Fibroblast of lung (primary cell): Measurements from ENCODE around the gene SOX13. TPM values are rescaled to one million over a fixed set of nuclear protein-coding genes. Genes with fewer than 3 reads are reported as not detected.

Experiments
- DNase-seq, 2 donors: peaks; one replicate each; pipeline versions ENCODE4 v3.0.0 to v3.0.0-alpha.2; 2010; ENCODE audit warnings: low read depth in 2 of 2
- H2AFZ ChIP-seq: 2 replicates; pipeline ENCODE4 v1.5.1; 2012; ENCODE audit warnings: low read length, control low read depth, inconsistent platforms
- H3K27ac ChIP-seq: 2 replicates; pipeline ENCODE4 v1.5.1; 2011; ENCODE audit warnings: low read length, control low read depth; ENCODE audit not compliant: insufficient read depth
- H3K27me3 ChIP-seq: 2 replicates; pipeline ENCODE4 v1.5.1; 2011; ENCODE audit warnings: mild to moderate bottlenecking, low read length; ENCODE audit not compliant: control insufficient read depth, insufficient read depth
- H3K36me3 ChIP-seq: 2 replicates; pipeline ENCODE4 v1.5.1; 2011; ENCODE audit warnings: low read length; ENCODE audit not compliant: control insufficient read depth, insufficient read depth
- H3K4me1 ChIP-seq: 2 replicates; pipeline ENCODE4 v1.5.1; 2011; ENCODE audit warnings: low read length; ENCODE audit not compliant: control insufficient read depth, insufficient read depth; ENCODE audit errors: extremely low read depth
- H3K4me2 ChIP-seq: 2 replicates; pipeline ENCODE4 v1.5.1; 2011; ENCODE audit warnings: low read length, control low read depth; ENCODE audit not compliant: insufficient read depth; ENCODE audit errors: extremely low read depth
- H3K4me3 ChIP-seq, 4 experiments: fragments of 200-600 bp in 1 of 4; sonication (generic) in 1 of 4; replicated peaks in 1 of 4; 2 replicates each; pipeline ENCODE4 v1.5.1; 2011 to 2016; ENCODE audit warnings: low read length in 4 of 4, low read depth in 3 of 4, mild to moderate bottlenecking in 3 of 4, control low read depth in 2 of 4, inconsistent platforms in 1 of 4, mixed read lengths in 1 of 4; ENCODE audit not compliant: insufficient read depth in 1 of 4; ENCODE audit errors: control extremely low read depth in 1 of 4
- H3K79me2 ChIP-seq: 2 replicates; pipeline ENCODE4 v1.5.1; 2012; ENCODE audit warnings: mild to moderate bottlenecking, low read length, inconsistent platforms; ENCODE audit not compliant: control insufficient read depth, insufficient read depth
- H3K9ac ChIP-seq: 2 replicates; pipeline ENCODE4 v1.5.1; 2011; ENCODE audit warnings: mild to moderate bottlenecking, low read length, control low read depth; ENCODE audit not compliant: insufficient read depth
- H3K9me3 ChIP-seq: 2 replicates; pipeline ENCODE4 v1.5.1; 2012; ENCODE audit warnings: low read depth, low read length; ENCODE audit not compliant: control insufficient read depth, insufficient read depth
- H4K20me1 ChIP-seq: 2 replicates; pipeline ENCODE4 v1.5.1; 2011; ENCODE audit warnings: low read length; ENCODE audit not compliant: control insufficient read depth, insufficient read depth; ENCODE audit errors: extremely low read depth
- EZH2 ChIP-seq: IDR thresholded peaks from 2 replicates; pipeline ENCODE4 v1.5.1; 2012; ENCODE audit warnings: low read length, control low read depth, mild to moderate bottlenecking; ENCODE audit errors: missing control alignments
- polyA plus RNA-seq, 2 donors: library from polyadenylated mRNA; depleted of rRNA in 1 of 2; stranded (reverse) in 1 of 2; unstranded in 1 of 2; fragments of >200 nt; gene quantifications; 2 replicates each; pipeline ENCODE4 v1.2.1, GENCODE V29; 2011 to 2012; ENCODE audit warnings: missing spikeins in 1 of 2
- total RNA-seq: library from RNA; depleted of rRNA; stranded (reverse); fragments of >200 nt; gene quantifications from 2 replicates; pipeline ENCODE4 v1.2.1, GENCODE V29; 2014
- TF ChIP-seq, protein P1 (sequence below), 2 donors: IDR thresholded peaks in 1 of 2; conservative IDR thresholded peaks in 1 of 2; 1 replicate in 1 of 2; 2 replicates in 1 of 2; pipeline ENCODE4 v1.5.1; 2011 to 2012; ENCODE audit warnings: low read length in 2 of 2, control low read depth in 1 of 2, inconsistent platforms in 1 of 2, low read depth in 1 of 2, mild to moderate bottlenecking in 1 of 2

Gene SOX13
- total and polyA plus RNA-seq, 2 donors (not counting 1 experiment from before 2014, with no cell fraction given): 2.0 to 5.5 TPM

- no peaks in the 10 kb centered on the region for H3K79me2 ChIP-seq
- H3K27ac ChIP-seq: peak overlapping the region; percentile 49
- H3K4me2 ChIP-seq: peak overlapping the region; percentile 94
- TF ChIP-seq EZH2: no peak
- TF ChIP-seq, protein P1, sequence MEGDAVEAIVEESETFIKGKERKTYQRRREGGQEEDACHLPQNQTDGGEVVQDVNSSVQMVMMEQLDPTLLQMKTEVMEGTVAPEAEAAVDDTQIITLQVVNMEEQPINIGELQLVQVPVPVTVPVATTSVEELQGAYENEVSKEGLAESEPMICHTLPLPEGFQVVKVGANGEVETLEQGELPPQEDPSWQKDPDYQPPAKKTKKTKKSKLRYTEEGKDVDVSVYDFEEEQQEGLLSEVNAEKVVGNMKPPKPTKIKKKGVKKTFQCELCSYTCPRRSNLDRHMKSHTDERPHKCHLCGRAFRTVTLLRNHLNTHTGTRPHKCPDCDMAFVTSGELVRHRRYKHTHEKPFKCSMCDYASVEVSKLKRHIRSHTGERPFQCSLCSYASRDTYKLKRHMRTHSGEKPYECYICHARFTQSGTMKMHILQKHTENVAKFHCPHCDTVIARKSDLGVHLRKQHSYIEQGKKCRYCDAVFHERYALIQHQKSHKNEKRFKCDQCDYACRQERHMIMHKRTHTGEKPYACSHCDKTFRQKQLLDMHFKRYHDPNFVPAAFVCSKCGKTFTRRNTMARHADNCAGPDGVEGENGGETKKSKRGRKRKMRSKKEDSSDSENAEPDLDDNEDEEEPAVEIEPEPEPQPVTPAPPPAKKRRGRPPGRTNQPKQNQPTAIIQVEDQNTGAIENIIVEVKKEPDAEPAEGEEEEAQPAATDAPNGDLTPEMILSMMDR (conservative IDR thresholded peaks at IDR 0.05 in 1 of 2, IDR thresholded peaks at IDR 0.05 in 1 of 2; ENCODE audit: low read depth in 1 of 2, low read length in 2 of 2): no peak
- peak overlapping the region; percentile 41 for H3K9ac ChIP-seq
- no peaks in the 10 kb centered on the region for H3K27me3 ChIP-seq
- H3K36me3 ChIP-seq: no peaks in the 10 kb centered on the region
- H3K9me3 ChIP-seq: no peaks in the 10 kb centered on the region
- H3K4me1 ChIP-seq: peaks cover 22% of the 10 kb centered on the region
- H3K4me3 ChIP-seq: peak overlapping the region; percentile 46 to 72 (median 64)
- DNase-seq: peak in 1 of 2 donors; percentile 12
- H2AFZ ChIP-seq: peak overlapping the region; percentile 61
- no peaks in the 10 kb centered on the region for H4K20me1 ChIP-seq
Measured at GRCh38 chr1:204075139-204075521, 2.2 kb downstream of the SOX13 start.

- no peak for DNase-seq
- Histone ChIP-seq H3K9me3 (no peaks in the 10 kb centered on the region), H3K79me2 (no peaks in the 10 kb centered on the region), H3K4me2 (no peak overlapping the region), H3K36me3 (no peaks in the 10 kb centered on the region), H2AFZ (no peak overlapping the region), H4K20me1 (no peaks in the 10 kb centered on the region), H3K4me3 (no peak overlapping the region), H3K9ac (no peak overlapping the region), H3K27me3 (no peaks in the 10 kb centered on the region), H3K4me1 (peaks cover 27% of the 10 kb centered on the region), H3K27ac (no peak overlapping the region)
- no peak for TF ChIP-seq EZH2
- TF ChIP-seq, protein P1 (conservative IDR thresholded peaks at IDR 0.05 in 1 of 2, IDR thresholded peaks at IDR 0.05 in 1 of 2; ENCODE audit: low read depth in 1 of 2, low read length in 2 of 2): no peak
Measured at GRCh38 chr1:204075890-204076846, 3.3 kb downstream of the SOX13 start.

DNA sequence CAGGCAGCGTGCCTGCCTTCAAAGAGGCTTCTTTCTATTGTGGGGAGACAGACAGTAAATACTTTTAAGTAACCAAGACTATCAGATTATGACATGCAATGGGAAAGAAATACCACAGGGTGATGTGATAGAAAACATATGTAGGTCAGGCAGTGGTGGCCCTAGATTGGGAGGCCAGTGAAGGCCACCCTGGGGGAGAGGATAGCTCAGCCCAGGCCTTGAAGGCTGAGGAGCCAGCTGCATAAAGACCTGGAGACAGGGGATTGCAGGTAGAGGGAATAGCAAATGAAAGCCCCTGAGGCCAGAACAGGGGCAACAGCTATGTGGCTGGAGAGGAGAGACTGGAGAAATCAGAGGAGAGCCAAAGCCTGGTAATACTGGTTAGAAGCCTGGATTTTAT, 4.0 kb downstream of the SOX13 start:
- Histone ChIP-seq H2AFZ (no peak overlapping the region), H4K20me1 (no peaks in the 10 kb centered on the region), H3K4me3 (no peak overlapping the region), H3K27ac (no peak overlapping the region), H3K36me3 (no peaks in the 10 kb centered on the region), H3K79me2 (no peaks in the 10 kb centered on the region), H3K4me2 (no peak overlapping the region), H3K27me3 (no peaks in the 10 kb centered on the region), H3K9ac (no peak overlapping the region), H3K9me3 (no peaks in the 10 kb centered on the region), H3K4me1 (peaks cover 27% of the 10 kb centered on the region)
- TF ChIP-seq, protein P1 (conservative IDR thresholded peaks at IDR 0.05 in 1 of 2, IDR thresholded peaks at IDR 0.05 in 1 of 2; ENCODE audit: low read depth in 1 of 2, low read length in 2 of 2): no peak
- no peak for TF ChIP-seq EZH2
- no peak for DNase-seq
